HepG2 (cell line): ENCODE results near the gene PATZ1. TPM values are rescaled to one million over a fixed set of nuclear protein-coding genes. Genes with fewer than 3 reads are reported as not detected.

Experiments used
- ARNT ChIP-seq: fragments of 450-650 bp; IDR thresholded peaks from 2 replicates; pipeline ENCODE4 v1.6.1; 2017
- HNRNPLL ChIP-seq: fragments of 200-400 bp; formaldehyde crosslinking; IDR thresholded peaks from 2 replicates; pipeline ENCODE4 v1.6.1; 2017; ENCODE audit warnings: mild to moderate bottlenecking, low read depth, low read length; ENCODE audit not compliant: poor library complexity, severe bottlenecking
- HOXA9 ChIP-seq: sonication (generic); formaldehyde crosslinking; IDR thresholded peaks from 2 replicates; pipeline ENCODE4 v1.8.1; 2022; ENCODE audit warnings: missing genetic modification reagents, mild to moderate bottlenecking, moderate library complexity, borderline replicate concordance
- RBAK ChIP-seq: sonication (generic); formaldehyde crosslinking; IDR thresholded peaks from 2 replicates; pipeline ENCODE4 v1.5.1; 2020; ENCODE audit warnings: mild to moderate bottlenecking, missing genetic modification reagents
- RFX1 ChIP-seq: fragments of 450-650 bp; IDR thresholded peaks from 2 replicates; pipeline ENCODE4 v1.6.1; 2017
- RXRB ChIP-seq: IDR thresholded peaks from 2 replicates; pipeline ENCODE4 v1.6.1; 2016; ENCODE audit warnings: borderline replicate concordance, missing genetic modification reagents, missing compliant biosample characterization
- ZNF230 ChIP-seq: sonication (generic); formaldehyde crosslinking; IDR thresholded peaks from 2 replicates; pipeline ENCODE4 v1.4.0; 2020; ENCODE audit warnings: mild to moderate bottlenecking, missing genetic modification reagents
- ZNF282 ChIP-seq: fragments of 450-650 bp; IDR thresholded peaks from 2 replicates; pipeline ENCODE4 v1.6.1; 2018; ENCODE audit not compliant: partially characterized antibody
- ZNF672 ChIP-seq: sonication (generic); formaldehyde crosslinking; IDR thresholded peaks from 2 replicates; pipeline ENCODE4 v1.8.1; 2022; ENCODE audit warnings: missing genetic modification reagents
- ZNF768 ChIP-seq: sonication (generic); formaldehyde crosslinking; IDR thresholded peaks from 2 replicates; pipeline ENCODE4 v1.4.0; 2020; ENCODE audit warnings: missing genetic modification reagents
- ZNF788 ChIP-seq: sonication (generic); formaldehyde crosslinking; IDR thresholded peaks from 2 replicates; pipeline ENCODE4 v1.5.0; 2020; ENCODE audit warnings: mild to moderate bottlenecking, missing genetic modification reagents, borderline replicate concordance
- polyA plus RNA-seq, 8 experiments: library from polyadenylated mRNA; depleted of rRNA in 3 of 8; stranded (reverse) in 7 of 8; unstranded in 1 of 8; fragments of >200 nt; fragmentation: Illumina TruSeq in 4 of 8; extraction: Trizol in 4 of 8; gene quantifications; 2 replicates each; pipeline versions ENCODE4 v1.2.1 to v1.2.3, GENCODE V29; 2011 to 2016; ENCODE audit warnings: low read depth in 4 of 8, missing spikeins in 1 of 8, mixed read lengths in 1 of 8; ENCODE audit not compliant: insufficient read depth in 1 of 8
- total RNA-seq, 5 experiments: library from RNA; depleted of rRNA; stranded (reverse); fragments of >200 nt; fragmentation: Illumina TruSeq; extraction: Trizol; gene quantifications; 2 replicates each; pipeline ENCODE4 v1.2.3, GENCODE V29; 2016; ENCODE audit warnings: low read depth in 1 of 5
- TF ChIP-seq, protein P1 (sequence below): sonication (generic); formaldehyde crosslinking; IDR thresholded peaks from 2 replicates; pipeline ENCODE4 v1.5.0; 2020; ENCODE audit warnings: mild to moderate bottlenecking, missing genetic modification reagents
- TF ChIP-seq, protein P2 (sequence below): sonication (generic); formaldehyde crosslinking; IDR thresholded peaks from 2 replicates; pipeline ENCODE4 v1.8.0; 2023; ENCODE audit warnings: mild to moderate bottlenecking, missing genetic modification reagents
- TF ChIP-seq, protein P3 (sequence below): sonication (generic); formaldehyde crosslinking; IDR thresholded peaks from 2 replicates; pipeline ENCODE4; 2020; ENCODE audit warnings: missing genetic modification reagents, mild to moderate bottlenecking, borderline replicate concordance
- TF ChIP-seq, protein P4 (sequence below): sonication (generic); formaldehyde crosslinking; IDR thresholded peaks from 2 replicates; pipeline ENCODE4 v1.4.0; 2020; ENCODE audit warnings: missing genetic modification reagents
- TF ChIP-seq, protein P5 (sequence below): sonication (generic); formaldehyde crosslinking; conservative IDR thresholded peaks from 2 replicates; pipeline ENCODE4 v1.8.0; 2022; ENCODE audit warnings: mild to moderate bottlenecking, moderate library complexity, missing genetic modification reagents

The PATZ1 gene
- total and polyA plus RNA-seq, 2 of the 13 experiments (the other 11 are each of a cell fraction or from before 2014, with no cell fraction given) = 24.9 to 30.5 TPM

DNA sequence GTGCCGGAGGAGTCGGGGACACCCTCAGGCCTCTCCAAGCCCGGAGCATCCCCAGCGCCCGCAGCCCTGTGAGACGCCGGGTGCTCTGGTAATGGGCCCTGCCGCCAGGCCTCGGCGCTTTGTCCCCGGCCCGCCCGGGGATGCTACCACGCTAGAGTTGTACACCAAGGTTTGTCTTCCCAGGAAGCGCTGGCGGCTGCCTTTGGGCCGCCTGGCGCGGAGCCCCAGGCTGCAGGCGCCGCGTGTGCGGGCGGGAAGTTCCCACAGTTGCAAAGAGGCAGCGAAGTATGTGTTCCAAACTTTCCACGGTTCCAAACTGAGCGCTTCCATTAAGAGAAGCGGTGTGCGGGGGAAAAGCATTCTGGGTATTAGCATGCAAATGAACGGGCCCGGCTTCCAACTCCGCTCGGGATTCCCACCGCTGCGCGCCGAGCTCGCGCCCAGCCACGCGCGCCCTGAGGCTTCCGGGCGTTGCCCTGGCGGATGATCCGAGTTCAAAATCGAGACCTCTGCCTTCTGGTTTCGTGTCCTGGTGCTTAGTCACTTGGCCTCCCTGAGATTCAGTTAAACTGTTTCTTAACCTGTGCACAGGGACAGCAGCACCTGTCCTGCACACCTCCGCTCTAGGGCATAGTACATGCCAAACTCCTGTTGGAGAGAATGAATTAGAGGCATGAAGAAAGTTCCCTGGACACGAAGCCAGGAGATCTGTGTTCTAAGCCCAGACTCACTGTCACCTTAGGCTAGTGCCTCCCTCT lies 1.3 kb upstream of the PATZ1 start (continued):
- TF ChIP-seq, protein P1, sequence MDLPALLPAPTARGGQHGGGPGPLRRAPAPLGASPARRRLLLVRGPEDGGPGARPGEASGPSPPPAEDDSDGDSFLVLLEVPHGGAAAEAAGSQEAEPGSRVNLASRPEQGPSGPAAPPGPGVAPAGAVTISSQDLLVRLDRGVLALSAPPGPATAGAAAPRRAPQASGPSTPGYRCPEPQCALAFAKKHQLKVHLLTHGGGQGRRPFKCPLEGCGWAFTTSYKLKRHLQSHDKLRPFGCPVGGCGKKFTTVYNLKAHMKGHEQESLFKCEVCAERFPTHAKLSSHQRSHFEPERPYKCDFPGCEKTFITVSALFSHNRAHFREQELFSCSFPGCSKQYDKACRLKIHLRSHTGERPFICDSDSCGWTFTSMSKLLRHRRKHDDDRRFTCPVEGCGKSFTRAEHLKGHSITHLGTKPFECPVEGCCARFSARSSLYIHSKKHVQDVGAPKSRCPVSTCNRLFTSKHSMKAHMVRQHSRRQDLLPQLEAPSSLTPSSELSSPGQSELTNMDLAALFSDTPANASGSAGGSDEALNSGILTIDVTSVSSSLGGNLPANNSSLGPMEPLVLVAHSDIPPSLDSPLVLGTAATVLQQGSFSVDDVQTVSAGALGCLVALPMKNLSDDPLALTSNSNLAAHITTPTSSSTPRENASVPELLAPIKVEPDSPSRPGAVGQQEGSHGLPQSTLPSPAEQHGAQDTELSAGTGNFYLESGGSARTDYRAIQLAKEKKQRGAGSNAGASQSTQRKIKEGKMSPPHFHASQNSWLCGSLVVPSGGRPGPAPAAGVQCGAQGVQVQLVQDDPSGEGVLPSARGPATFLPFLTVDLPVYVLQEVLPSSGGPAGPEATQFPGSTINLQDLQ (CRISPR knock-in tag) = no peak
- TF ChIP-seq HOXA9 (CRISPR knock-in tag) = peak; percentile 40; the same call in 1 of the 2 replicates
- TF ChIP-seq, protein P2, sequence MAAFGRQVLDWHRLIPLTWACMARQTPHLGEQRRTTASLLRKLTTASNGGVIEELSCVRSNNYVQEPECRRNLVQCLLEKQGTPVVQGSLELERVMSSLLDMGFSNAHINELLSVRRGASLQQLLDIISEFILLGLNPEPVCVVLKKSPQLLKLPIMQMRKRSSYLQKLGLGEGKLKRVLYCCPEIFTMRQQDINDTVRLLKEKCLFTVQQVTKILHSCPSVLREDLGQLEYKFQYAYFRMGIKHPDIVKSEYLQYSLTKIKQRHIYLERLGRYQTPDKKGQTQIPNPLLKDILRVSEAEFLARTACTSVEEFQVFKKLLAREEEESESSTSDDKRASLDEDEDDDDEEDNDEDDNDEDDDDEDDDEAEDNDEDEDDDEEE (CRISPR knock-in tag) = no peak
- no peak; the same call in 1 of the 2 replicates for TF ChIP-seq ZNF672 (CRISPR knock-in tag)
- TF ChIP-seq, protein P3, sequence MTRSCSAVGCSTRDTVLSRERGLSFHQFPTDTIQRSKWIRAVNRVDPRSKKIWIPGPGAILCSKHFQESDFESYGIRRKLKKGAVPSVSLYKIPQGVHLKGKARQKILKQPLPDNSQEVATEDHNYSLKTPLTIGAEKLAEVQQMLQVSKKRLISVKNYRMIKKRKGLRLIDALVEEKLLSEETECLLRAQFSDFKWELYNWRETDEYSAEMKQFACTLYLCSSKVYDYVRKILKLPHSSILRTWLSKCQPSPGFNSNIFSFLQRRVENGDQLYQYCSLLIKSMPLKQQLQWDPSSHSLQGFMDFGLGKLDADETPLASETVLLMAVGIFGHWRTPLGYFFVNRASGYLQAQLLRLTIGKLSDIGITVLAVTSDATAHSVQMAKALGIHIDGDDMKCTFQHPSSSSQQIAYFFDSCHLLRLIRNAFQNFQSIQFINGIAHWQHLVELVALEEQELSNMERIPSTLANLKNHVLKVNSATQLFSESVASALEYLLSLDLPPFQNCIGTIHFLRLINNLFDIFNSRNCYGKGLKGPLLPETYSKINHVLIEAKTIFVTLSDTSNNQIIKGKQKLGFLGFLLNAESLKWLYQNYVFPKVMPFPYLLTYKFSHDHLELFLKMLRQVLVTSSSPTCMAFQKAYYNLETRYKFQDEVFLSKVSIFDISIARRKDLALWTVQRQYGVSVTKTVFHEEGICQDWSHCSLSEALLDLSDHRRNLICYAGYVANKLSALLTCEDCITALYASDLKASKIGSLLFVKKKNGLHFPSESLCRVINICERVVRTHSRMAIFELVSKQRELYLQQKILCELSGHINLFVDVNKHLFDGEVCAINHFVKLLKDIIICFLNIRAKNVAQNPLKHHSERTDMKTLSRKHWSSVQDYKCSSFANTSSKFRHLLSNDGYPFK (CRISPR knock-in tag) = peak; percentile 36; the same call in 1 of the 2 replicates
- TF ChIP-seq RXRB (CRISPR knock-in tag) = peak; percentile 19; the same call in 1 of the 2 replicates
- no peak for TF ChIP-seq ZNF282
- TF ChIP-seq RBAK = no peak
- TF ChIP-seq ARNT = no peak
- TF ChIP-seq ZNF230 (CRISPR knock-in tag) = 0 out of 2 replicates have a peak, but pooled peaks have one; percentile 2
- TF ChIP-seq HNRNPLL = peak; percentile 45
- no peak for TF ChIP-seq RFX1
- TF ChIP-seq, protein P4, sequence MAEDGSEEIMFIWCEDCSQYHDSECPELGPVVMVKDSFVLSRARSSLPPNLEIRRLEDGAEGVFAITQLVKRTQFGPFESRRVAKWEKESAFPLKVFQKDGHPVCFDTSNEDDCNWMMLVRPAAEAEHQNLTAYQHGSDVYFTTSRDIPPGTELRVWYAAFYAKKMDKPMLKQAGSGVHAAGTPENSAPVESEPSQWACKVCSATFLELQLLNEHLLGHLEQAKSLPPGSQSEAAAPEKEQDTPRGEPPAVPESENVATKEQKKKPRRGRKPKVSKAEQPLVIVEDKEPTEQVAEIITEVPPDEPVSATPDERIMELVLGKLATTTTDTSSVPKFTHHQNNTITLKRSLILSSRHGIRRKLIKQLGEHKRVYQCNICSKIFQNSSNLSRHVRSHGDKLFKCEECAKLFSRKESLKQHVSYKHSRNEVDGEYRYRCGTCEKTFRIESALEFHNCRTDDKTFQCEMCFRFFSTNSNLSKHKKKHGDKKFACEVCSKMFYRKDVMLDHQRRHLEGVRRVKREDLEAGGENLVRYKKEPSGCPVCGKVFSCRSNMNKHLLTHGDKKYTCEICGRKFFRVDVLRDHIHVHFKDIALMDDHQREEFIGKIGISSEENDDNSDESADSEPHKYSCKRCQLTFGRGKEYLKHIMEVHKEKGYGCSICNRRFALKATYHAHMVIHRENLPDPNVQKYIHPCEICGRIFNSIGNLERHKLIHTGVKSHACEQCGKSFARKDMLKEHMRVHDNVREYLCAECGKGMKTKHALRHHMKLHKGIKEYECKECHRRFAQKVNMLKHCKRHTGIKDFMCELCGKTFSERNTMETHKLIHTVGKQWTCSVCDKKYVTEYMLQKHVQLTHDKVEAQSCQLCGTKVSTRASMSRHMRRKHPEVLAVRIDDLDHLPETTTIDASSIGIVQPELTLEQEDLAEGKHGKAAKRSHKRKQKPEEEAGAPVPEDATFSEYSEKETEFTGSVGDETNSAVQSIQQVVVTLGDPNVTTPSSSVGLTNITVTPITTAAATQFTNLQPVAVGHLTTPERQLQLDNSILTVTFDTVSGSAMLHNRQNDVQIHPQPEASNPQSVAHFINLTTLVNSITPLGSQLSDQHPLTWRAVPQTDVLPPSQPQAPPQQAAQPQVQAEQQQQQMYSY (CRISPR knock-in tag) = no peak
- TF ChIP-seq ZNF788 (CRISPR knock-in tag) = no peak
- no peak for TF ChIP-seq ZNF768
- TF ChIP-seq, protein P5, sequence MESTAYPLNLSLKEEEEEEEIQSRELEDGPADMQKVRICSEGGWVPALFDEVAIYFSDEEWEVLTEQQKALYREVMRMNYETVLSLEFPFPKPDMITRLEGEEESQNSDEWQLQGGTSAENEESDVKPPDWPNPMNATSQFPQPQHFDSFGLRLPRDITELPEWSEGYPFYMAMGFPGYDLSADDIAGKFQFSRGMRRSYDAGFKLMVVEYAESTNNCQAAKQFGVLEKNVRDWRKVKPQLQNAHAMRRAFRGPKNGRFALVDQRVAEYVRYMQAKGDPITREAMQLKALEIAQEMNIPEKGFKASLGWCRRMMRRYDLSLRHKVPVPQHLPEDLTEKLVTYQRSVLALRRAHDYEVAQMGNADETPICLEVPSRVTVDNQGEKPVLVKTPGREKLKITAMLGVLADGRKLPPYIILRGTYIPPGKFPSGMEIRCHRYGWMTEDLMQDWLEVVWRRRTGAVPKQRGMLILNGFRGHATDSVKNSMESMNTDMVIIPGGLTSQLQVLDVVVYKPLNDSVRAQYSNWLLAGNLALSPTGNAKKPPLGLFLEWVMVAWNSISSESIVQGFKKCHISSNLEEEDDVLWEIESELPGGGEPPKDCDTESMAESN (CRISPR knock-in tag) = no peak
